OCI-LY7 (cell line): ENCODE results near the gene PTPN21.

Experiments
- CTCF ChIP-seq: fragments of 200-600 bp; sonication (generic); conservative IDR thresholded peaks from 2 replicates; pipeline ENCODE4 v1.5.1; 2014; ENCODE audit warnings: mild to moderate bottlenecking, antibody characterized with exemption, low read length, moderate library complexity, mixed read lengths
- EZH2phosphoT487 ChIP-seq: fragments of 200-600 bp; sonication (generic); IDR thresholded peaks from 2 replicates; pipeline ENCODE4 v1.6.1; 2018; ENCODE audit warnings: low read depth, borderline replicate concordance, mild to moderate bottlenecking, mixed run types, antibody characterized with exemption, low read length, moderate library complexity, mixed read lengths

- no peak for TF ChIP-seq CTCF
- no peak for TF ChIP-seq EZH2phosphoT487
Measured at GRCh38 chr14:88507208-88507607, 47.6 kb downstream of the PTPN21 start.
